Osteoblast (primary cell): Measurements from ENCODE around the gene S100A3. TPM values are rescaled to one million over a fixed set of nuclear protein-coding genes. Genes with fewer than 3 reads are reported as not detected.
A peak's percentile ranks its signal among the peaks of the same experiment; 100 is the strongest.
"Not testable (repeated sequence)": the region's sequence is repeated elsewhere in the genome, so short reads cannot be mapped to it uniquely, and the experiment has no call there.

Experiments used
- DNase-seq: peaks from one replicate; pipeline ENCODE4 v3.0.0; 2011; ENCODE audit warnings: low spot score, mixed read lengths; ENCODE audit not compliant: insufficient read length; ENCODE audit errors: missing footprints
- H2AFZ ChIP-seq: 2 replicates; pipeline ENCODE4 v1.6.0; 2011; ENCODE audit warnings: mild to moderate bottlenecking, low read length
- H3K27ac ChIP-seq: 2 replicates; pipeline ENCODE4 v1.5.1; 2011; ENCODE audit warnings: mild to moderate bottlenecking, low read depth, low read length, moderate library complexity
- H3K27me3 ChIP-seq: 2 replicates; pipeline ENCODE4 v1.6.0; 2012; ENCODE audit warnings: mild to moderate bottlenecking, control low read depth, inconsistent platforms, low read length, moderate library complexity; ENCODE audit not compliant: insufficient read depth
- H3K36me3 ChIP-seq: 2 replicates; pipeline ENCODE4 v1.5.1; 2011; ENCODE audit warnings: mild to moderate bottlenecking, low read length, control low read depth, moderate library complexity; ENCODE audit not compliant: insufficient read depth
- H3K4me1 ChIP-seq: 2 replicates; pipeline ENCODE4 v1.5.1; 2011; ENCODE audit warnings: mild to moderate bottlenecking, low read length, control low read depth, moderate library complexity; ENCODE audit not compliant: insufficient read depth
- H3K4me2 ChIP-seq: 2 replicates; pipeline ENCODE4 v1.6.0; 2011; ENCODE audit warnings: mild to moderate bottlenecking, low read length; ENCODE audit not compliant: insufficient read depth
- H3K4me3 ChIP-seq: fragments of 200-600 bp; sonication (generic); 3 replicates; pipeline ENCODE4 v1.5.1; 2012; ENCODE audit warnings: mild to moderate bottlenecking, low read length, inconsistent platforms; ENCODE audit not compliant: insufficient read depth
- H3K79me2 ChIP-seq: 2 replicates; pipeline ENCODE4 v1.6.0; 2012; ENCODE audit warnings: mild to moderate bottlenecking, low read length, control low read depth, inconsistent platforms; ENCODE audit not compliant: insufficient read depth
- H3K9me3 ChIP-seq: 2 replicates; pipeline ENCODE4 v1.5.1; 2011; ENCODE audit warnings: low read depth, low read length, control low read depth
- H4K20me1 ChIP-seq: 2 replicates; pipeline ENCODE4 v1.6.0; 2012; ENCODE audit warnings: mild to moderate bottlenecking, low read length, control low read depth; ENCODE audit not compliant: insufficient read depth
- CTCF ChIP-seq: IDR thresholded peaks from 2 replicates; pipeline ENCODE4 v1.5.1; 2011; ENCODE audit warnings: mild to moderate bottlenecking, low read depth, low read length, moderate library complexity; ENCODE audit errors: extremely low read depth
- total RNA-seq: library from RNA; depleted of rRNA; stranded (reverse); fragments of >200 nt; gene quantifications from 2 replicates; pipeline ENCODE4 v1.2.3, GENCODE V29; 2012

The S100A3 gene
- total RNA-seq, 1 donor, result 7.6 TPM

GRCh38 chr1:153578936-153579335, 29.9 kb upstream of the S100A3 start:
- DNase-seq, result peak; percentile 52
- H4K20me1 ChIP-seq, result no peaks in the 10 kb centered on the region
- no peak overlapping the region for H3K4me2 ChIP-seq
- H3K27me3 ChIP-seq, result no peaks in the 10 kb centered on the region
- no peaks in the 10 kb centered on the region for H3K36me3 ChIP-seq
- H2AFZ ChIP-seq, result no peak overlapping the region
- TF ChIP-seq CTCF, result no peak
- H3K4me3 ChIP-seq, result no peak overlapping the region
- H3K79me2 ChIP-seq, result no peaks in the 10 kb centered on the region
- peaks cover 17% of the 10 kb centered on the region for H3K4me1 ChIP-seq
- no peak overlapping the region for H3K27ac ChIP-seq
- no peaks in the 10 kb centered on the region for H3K9me3 ChIP-seq

- Histone ChIP-seq H2AFZ (no peak overlapping the region), H3K9me3 (no peaks in the 10 kb centered on the region), H3K27ac (no peak overlapping the region), H3K27me3 (no peaks in the 10 kb centered on the region), H4K20me1 (no peaks in the 10 kb centered on the region), H3K4me1 (peaks cover 16% of the 10 kb centered on the region), H3K36me3 (no peaks in the 10 kb centered on the region), H3K4me3 (no peak overlapping the region), H3K79me2 (no peaks in the 10 kb centered on the region), H3K4me2 (peak overlapping the region; percentile 6)
- peak; percentile 89 for DNase-seq
- TF ChIP-seq CTCF, result no peak
Measured at GRCh38 chr1:153578490-153578889, 29.4 kb upstream of the S100A3 start.

GRCh38 chr1:153577624-153578051, 28.6 kb upstream of the S100A3 start:
- H3K27ac ChIP-seq, result no peak overlapping the region
- peaks cover 25% of the 10 kb centered on the region for H3K4me1 ChIP-seq
- no peaks in the 10 kb centered on the region for H3K9me3 ChIP-seq
- no peaks in the 10 kb centered on the region for H4K20me1 ChIP-seq
- no peaks in the 10 kb centered on the region for H3K79me2 ChIP-seq
- H2AFZ ChIP-seq, result peak overlapping the region; percentile 39
- H3K4me3 ChIP-seq, result no peak overlapping the region
- peak overlapping the region; percentile 6 for H3K4me2 ChIP-seq
- peak; percentile 86 for DNase-seq
- H3K27me3 ChIP-seq, result no peaks in the 10 kb centered on the region
- no peak for TF ChIP-seq CTCF
- no peaks in the 10 kb centered on the region for H3K36me3 ChIP-seq

GRCh38 chr1:153577138-153577537, 28.1 kb upstream of the S100A3 start:
- Histone ChIP-seq H3K27me3 (no peaks in the 10 kb centered on the region), H3K27ac (no peak overlapping the region), H3K4me2 (no peak overlapping the region), H3K9me3 (no peaks in the 10 kb centered on the region), H3K4me3 (no peak overlapping the region), H3K4me1 (peaks cover 30% of the 10 kb centered on the region), H3K36me3 (no peaks in the 10 kb centered on the region), H4K20me1 (no peaks in the 10 kb centered on the region), H3K79me2 (no peaks in the 10 kb centered on the region), H2AFZ (no peak overlapping the region)
- no peak for TF ChIP-seq CTCF
- DNase-seq, result no peak

GRCh38 chr1:153575497-153575896, 26.4 kb upstream of the S100A3 start:
- H3K9me3 ChIP-seq, H2AFZ ChIP-seq, H3K4me3 ChIP-seq, H3K27ac ChIP-seq, H3K79me2 ChIP-seq, H3K27me3 ChIP-seq, DNase-seq, H4K20me1 ChIP-seq, H3K36me3 ChIP-seq, H3K4me2 ChIP-seq: not testable (repeated sequence)
- peaks cover 36% of the 10 kb centered on the region for H3K4me1 ChIP-seq

GRCh38 chr1:153575081-153575491, 26.0 kb upstream of the S100A3 start:
- H3K79me2 ChIP-seq, H3K9me3 ChIP-seq, H2AFZ ChIP-seq, H3K4me2 ChIP-seq, H3K4me3 ChIP-seq, H4K20me1 ChIP-seq, DNase-seq, H3K36me3 ChIP-seq, H3K27ac ChIP-seq, H3K27me3 ChIP-seq: not testable (repeated sequence)
- H3K4me1 ChIP-seq, result peaks cover 36% of the 10 kb centered on the region
